Stimulated activated CD4-positive, alpha-beta T cell treated with anti-CD3 and anti-CD28 coated beads, Interleukin-2, amount 100 ng/mL, for 4 hours (primary cell): Measurements from ENCODE around the gene IFRD1.
"Not testable (repeated sequence)": the region's sequence is repeated elsewhere in the genome, so short reads cannot be mapped to it uniquely, and the experiment has no call there.

Experiments
- DNase-seq: peaks from one replicate; pipeline ENCODE4 v3.0.0-alpha.2; 2020; ENCODE audit warnings: low read depth

IFRD1 gene

GRCh38 chr7:112444505-112444904 lies 5.8 kb upstream of the IFRD1 start:
- no peak for DNase-seq

GRCh38 chr7:112446431-112446830 lies 3.8 kb upstream of the IFRD1 start:
- no peak for DNase-seq

GRCh38 chr7:112447406-112447805 lies 2.9 kb upstream of the IFRD1 start:
- DNase-seq, result no peak

- no peak for DNase-seq
Measured at GRCh38 chr7:112448381-112448780, 1.9 kb upstream of the IFRD1 start.

- no peak for DNase-seq
Measured at GRCh38 chr7:112448891-112449290, 1.4 kb upstream of the IFRD1 start.

GRCh38 chr7:112449353-112449752 lies 907 bp upstream of the IFRD1 start:
- peak; percentile 65 for DNase-seq

GRCh38 chr7:112450807-112451761 lies 824 bp downstream of the IFRD1 start:
- DNase-seq, result peak; percentile 76

GRCh38 chr7:112452102-112452888 lies 2.0 kb downstream of the IFRD1 start:
- no peak for DNase-seq

- no peak for DNase-seq
Measured at GRCh38 chr7:112453505-112454171, 3.4 kb downstream of the IFRD1 start.

GRCh38 chr7:112454191-112454590 lies 3.9 kb downstream of the IFRD1 start:
- not testable (repeated sequence) for DNase-seq

GRCh38 chr7:112459645-112460044 lies 9.4 kb downstream of the IFRD1 start:
- no peak for DNase-seq

GRCh38 chr7:112462236-112462635 lies 12.0 kb downstream of the IFRD1 start:
- no peak for DNase-seq

GRCh38 chr7:112467867-112468266 lies 17.6 kb downstream of the IFRD1 start:
- no peak for DNase-seq

GRCh38 chr7:112470194-112470593 lies 19.9 kb downstream of the IFRD1 start:
- DNase-seq, result no peak

- DNase-seq, result no peak
Measured at GRCh38 chr7:112476390-112477052, 26.3 kb downstream of the IFRD1 start.

- no peak for DNase-seq
Measured at GRCh38 chr7:112481121-112481736, 31.0 kb downstream of the IFRD1 start.

- no peak for DNase-seq
Measured at GRCh38 chr7:112481833-112482670, 31.8 kb downstream of the IFRD1 start.

- no peak for DNase-seq
Measured at GRCh38 chr7:112484671-112485167, 34.5 kb downstream of the IFRD1 start.

- DNase-seq, result no peak
Measured at GRCh38 chr7:112485766-112486165, 35.5 kb downstream of the IFRD1 start.
